Stimulated activated CD8-positive, alpha-beta memory T cell treated with anti-CD3 and anti-CD28 coated beads, Interleukin-7, amount 100 ng/mL, for 1 hour (primary cell): ENCODE measurements around the gene TOR3A.
A peak's percentile ranks its signal among the peaks of the same experiment; 100 is the strongest.
"Not testable (repeated sequence)": the region's sequence is repeated elsewhere in the genome, so short reads cannot be mapped to it uniquely, and the experiment has no call there.

Experiments used
- DNase-seq, 2 donors: peaks; one replicate each; pipeline ENCODE4 v3.0.0-alpha.2; 2020; ENCODE audit warnings: low read depth in 2 of 2

TOR3A gene, protein sequence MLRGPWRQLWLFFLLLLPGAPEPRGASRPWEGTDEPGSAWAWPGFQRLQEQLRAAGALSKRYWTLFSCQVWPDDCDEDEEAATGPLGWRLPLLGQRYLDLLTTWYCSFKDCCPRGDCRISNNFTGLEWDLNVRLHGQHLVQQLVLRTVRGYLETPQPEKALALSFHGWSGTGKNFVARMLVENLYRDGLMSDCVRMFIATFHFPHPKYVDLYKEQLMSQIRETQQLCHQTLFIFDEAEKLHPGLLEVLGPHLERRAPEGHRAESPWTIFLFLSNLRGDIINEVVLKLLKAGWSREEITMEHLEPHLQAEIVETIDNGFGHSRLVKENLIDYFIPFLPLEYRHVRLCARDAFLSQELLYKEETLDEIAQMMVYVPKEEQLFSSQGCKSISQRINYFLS

GRCh38 chr1:179081687-179082332, at the start of gene TOR3A:
TSS of gene TOR3A (plus strand) at chr1:179082070. CDS start at chr1:179082129, 59 bp downstream.
- peak; percentile 49 to 57 for DNase-seq

DNA sequence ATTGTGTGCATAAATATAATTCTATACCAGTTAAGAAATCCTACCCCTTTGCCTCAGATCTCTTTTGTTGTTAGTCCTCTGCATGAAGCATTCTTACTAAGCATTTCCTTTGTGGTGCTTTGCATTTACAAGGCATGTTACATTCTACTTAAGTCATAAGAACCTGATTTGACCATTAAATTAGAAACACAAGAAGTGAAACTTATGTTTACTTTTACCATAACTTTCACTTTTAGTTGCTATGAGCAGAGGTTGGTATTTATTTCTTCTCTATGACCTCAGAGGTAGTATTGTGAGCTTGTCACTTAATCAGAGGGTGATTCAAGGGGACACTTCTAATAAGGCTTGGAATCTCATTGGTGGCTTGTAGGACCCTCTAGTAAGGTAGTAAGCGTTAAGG, 47.1 kb upstream of the TOR3A start:
- no peak for DNase-seq

- no peak for DNase-seq
Measured at GRCh38 chr1:179036844-179037465, 44.9 kb upstream of the TOR3A start.

- DNase-seq: no peak
Measured at GRCh38 chr1:179038528-179039281, 43.2 kb upstream of the TOR3A start.

DNA sequence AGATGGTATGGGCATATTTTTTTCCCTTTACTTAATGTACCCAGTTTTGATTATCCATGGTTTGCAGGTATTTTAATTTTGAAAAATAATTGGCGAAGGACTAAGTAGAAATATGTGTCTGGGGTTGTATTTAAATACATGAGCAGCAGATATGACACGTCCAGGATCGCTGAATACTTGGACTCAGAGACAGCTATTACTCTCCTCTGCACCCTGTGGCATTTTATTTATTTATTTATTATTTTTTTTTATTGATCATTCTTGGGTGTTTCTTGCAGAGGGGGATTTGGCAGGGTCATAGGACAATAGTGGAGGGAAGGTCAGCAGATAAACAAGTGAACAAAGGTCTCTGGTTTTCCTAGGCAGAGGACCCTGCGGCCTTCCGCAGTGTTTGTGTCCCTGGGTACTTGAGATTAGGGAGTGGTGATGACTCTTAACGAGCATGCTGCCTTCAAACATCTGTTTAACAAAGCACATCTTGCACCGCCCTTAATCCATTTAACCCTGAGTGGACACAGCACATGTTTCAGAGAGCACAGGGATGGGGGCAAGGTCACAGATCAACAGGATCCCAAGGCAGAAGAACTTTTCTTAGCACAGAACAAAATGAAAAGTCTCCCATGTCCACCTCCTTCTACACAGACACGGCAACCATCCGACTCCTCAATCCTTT, 42.2 kb upstream of the TOR3A start:
- DNase-seq: not testable (repeated sequence)

GRCh38 chr1:179040175-179040551, 41.7 kb upstream of the TOR3A start:
- not testable (repeated sequence) for DNase-seq

DNA sequence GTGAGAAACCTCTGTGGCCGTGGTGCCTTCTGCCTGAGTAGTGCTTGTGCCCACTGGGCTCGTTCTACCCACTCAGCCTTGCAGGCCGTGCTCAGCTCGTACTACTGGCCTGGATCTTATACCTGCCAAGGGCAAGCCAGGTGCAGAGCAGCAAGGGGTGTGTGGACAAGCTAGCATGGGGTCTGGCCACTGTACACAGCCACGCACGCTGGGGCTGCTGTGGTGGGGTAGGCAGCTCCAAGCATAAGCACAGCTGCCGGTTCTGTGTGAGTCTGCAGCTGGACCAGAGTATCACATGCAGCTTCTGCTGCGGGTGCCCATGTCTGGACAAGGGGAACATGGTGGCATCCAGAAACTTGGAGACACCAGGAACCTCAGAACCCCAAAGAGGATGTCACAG, 39.8 kb upstream of the TOR3A start:
- no peak for DNase-seq

DNA sequence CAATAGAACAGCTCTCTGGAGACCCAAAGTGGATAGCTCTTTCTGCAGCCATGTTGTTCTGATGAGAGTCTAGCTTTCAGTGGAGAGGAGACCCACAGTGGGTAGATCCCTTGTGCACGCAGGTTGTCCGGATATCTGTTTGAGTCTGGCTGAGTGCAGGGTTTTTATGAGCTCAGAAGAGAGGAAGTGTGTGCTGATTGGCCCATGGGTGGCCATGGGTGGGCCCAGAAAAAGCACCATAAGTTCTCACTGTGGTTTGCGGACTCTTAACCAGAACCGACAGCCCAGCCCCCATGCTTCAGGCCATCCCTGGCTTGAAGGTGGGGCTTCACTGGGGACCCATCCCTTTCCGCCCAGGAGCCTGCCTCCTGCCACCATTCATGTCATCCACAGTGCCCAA, 39.2 kb upstream of the TOR3A start:
- no peak for DNase-seq

- no peak for DNase-seq
Measured at GRCh38 chr1:179043266-179043665, 38.6 kb upstream of the TOR3A start.

GRCh38 chr1:179043907-179044306, 38.0 kb upstream of the TOR3A start:
- no peak for DNase-seq

DNA sequence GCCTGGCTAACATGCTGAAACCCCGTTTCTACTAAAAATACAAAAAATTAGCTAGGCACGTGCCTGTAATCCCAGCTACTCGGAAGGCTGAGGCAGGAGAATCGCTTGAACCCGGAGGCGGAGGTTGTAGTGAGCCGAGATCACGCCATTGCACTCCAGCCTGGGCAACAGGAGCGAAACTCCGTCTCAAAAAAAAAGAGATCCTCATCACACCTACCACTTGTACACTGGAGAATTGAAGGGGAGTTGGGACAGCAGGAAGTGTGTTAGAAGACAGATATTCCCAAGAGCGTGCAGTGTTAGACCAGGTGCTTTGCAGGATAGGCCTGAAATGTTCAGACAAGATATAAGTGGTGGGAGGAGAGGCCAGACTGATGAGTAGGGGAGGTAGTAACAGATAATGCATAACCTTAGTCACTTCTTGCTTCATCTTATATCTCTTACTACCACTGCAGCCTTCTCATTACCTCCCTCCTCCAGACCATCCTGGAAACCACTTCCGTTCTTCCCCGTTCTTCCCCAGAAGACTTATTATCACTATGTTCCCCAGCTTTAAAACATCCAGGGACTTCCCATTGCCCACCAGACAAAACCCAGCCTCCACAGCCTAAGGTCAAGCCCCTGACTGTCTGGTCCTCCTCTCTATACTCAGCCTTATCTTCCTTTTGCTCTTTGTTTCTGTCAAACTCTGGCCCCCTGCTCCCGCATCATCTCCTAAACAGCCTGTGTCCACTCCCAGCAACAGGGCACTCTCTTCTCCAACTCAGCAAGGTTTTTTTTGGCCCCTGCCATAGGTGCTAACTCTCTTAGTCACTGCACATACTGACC, 34.8 kb upstream of the TOR3A start:
- DNase-seq: no peak

- no peak for DNase-seq
Measured at GRCh38 chr1:179047636-179047997, 34.3 kb upstream of the TOR3A start.

GRCh38 chr1:179048339-179049124, 33.3 kb upstream of the TOR3A start:
- no peak for DNase-seq

DNA sequence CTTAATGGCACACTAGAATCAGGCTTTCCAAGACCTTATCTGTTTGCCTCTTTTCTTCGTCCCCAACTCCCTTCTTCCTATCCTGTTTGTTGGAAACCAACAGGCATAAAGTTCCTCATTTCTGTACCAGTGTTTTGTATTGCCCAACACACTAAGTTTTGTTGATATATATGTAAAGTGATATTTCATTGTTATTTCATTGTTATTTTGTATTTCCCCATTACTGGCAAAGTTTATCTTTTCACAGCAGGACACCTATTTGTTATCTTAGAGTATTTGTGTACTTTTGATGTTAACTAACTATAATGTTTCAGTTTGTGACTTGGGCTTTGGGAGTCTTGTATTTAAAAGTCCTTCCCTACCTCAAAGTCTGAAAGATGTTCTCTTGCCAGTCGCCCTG, 29.1 kb upstream of the TOR3A start:
- DNase-seq: no peak

DNA sequence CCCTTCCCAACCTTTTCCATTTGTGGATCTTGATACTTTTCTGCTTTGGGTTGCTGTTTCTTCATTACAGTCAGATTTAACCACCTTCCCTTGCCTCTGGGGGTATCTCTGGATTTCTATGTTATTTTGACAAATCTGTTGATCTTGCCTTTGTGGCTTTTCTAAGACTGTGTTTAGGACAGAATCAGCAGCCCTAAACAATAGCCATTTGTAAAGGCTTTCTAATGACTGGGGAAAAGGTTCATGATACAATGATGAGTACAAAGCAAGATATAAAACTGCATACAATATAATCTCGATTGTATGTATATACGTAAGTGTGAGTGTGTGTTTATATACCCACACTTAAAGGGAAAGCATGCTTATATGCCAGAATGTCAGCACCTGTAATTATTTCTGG, 28.4 kb upstream of the TOR3A start:
- DNase-seq: no peak

GRCh38 chr1:179055937-179056336, 25.9 kb upstream of the TOR3A start:
- DNase-seq: no peak

GRCh38 chr1:179058487-179059483, 23.1 kb upstream of the TOR3A start:
- DNase-seq: no peak

- no peak for DNase-seq
Measured at GRCh38 chr1:179061360-179062282, 20.2 kb upstream of the TOR3A start.
